Measurements from ENCODE around the gene DDX23. TPM values are rescaled to one million over a fixed set of nuclear protein-coding genes. Genes with fewer than 3 reads are reported as not detected.

DDX23 gene
- total RNA-seq, 1 experiment from 2014 or later = 91.0 TPM

Other genes starting within 250 kb of the DDX23 start
- gene KANSL2, start 169.9 kb downstream of the DDX23 start, total RNA-seq (2014; rRNA removed) = 36.9 and 44.9 TPM in 2 replicates
- 25.2 and 40.9 TPM in 2 replicates for gene CCNT1, start 135.5 kb downstream of the DDX23 start, total RNA-seq (2014; rRNA removed)
- 24.7 and 25.6 TPM in 2 replicates for gene ADCY6, start 63.1 kb downstream of the DDX23 start, total RNA-seq (2014; rRNA removed)
- 29.4 and 30.0 TPM in 2 replicates for gene CACNB3, start 33.7 kb downstream of the DDX23 start, total RNA-seq (2014; rRNA removed)
- gene RND1, start 13.7 kb upstream of the DDX23 start, total RNA-seq (2014; rRNA removed) = not detected in 2 replicates
- 12.6 and 17.3 TPM in 2 replicates for gene FKBP11, start 73.3 kb upstream of the DDX23 start, total RNA-seq (2014; rRNA removed)
- 75.0 and 88.8 TPM in 2 replicates for gene ARF3, start 105.3 kb upstream of the DDX23 start, total RNA-seq (2014; rRNA removed)
- 1.5 TPM in 1 of 2 replicates, not detected in the other for gene WNT10B, start 119.6 kb upstream of the DDX23 start, total RNA-seq (2014; rRNA removed)
- gene WNT1, start 126.2 kb upstream of the DDX23 start, total RNA-seq (2014; rRNA removed) = not detected in 2 replicates
- gene DDN, start 147.2 kb upstream of the DDX23 start, total RNA-seq (2014; rRNA removed) = 0.06 and 0.52 TPM in 2 replicates
- gene PRKAG1, start 166.6 kb upstream of the DDX23 start, total RNA-seq (2014; rRNA removed) = 68.0 and 77.4 TPM in 2 replicates
- 22.6 and 26.9 TPM in 2 replicates for gene KMT2D, start 208.6 kb upstream of the DDX23 start, total RNA-seq (2014; rRNA removed)
- gene RHEBL1, start 217.8 kb upstream of the DDX23 start, total RNA-seq (2014; rRNA removed) = 0.90 and 2.9 TPM in 2 replicates
- gene DHH, start 242.6 kb upstream of the DDX23 start, total RNA-seq (2014; rRNA removed) = 0.06 TPM in 1 of 2 replicates, not detected in the other

Measured in LHCN-M2 (cell line).